Endothelial cell of umbilical vein (primary cell): ENCODE results near the gene ROMO1. TPM values are rescaled to one million over a fixed set of nuclear protein-coding genes. Genes with fewer than 3 reads are reported as not detected.

Source experiments
- BruUV-seq: library from RNA; stranded (reverse); fragments of 400-500 nt; replicated peaks from 2 replicates; lab custom pipeline; 2021; lab: Mats Ljungman, UMichigan
- CTCF ChIA-PET: fragments of 300-600, 350-600 bp; sonication (Branson Sonifier 250); formaldehyde crosslinking; loops from one replicate; lab custom pipeline; 2021; ENCODE audit warnings: antibody characterized with exemption, inconsistent platforms; lab: Charles Lee
- POLR2A ChIA-PET: fragments of 300-600, 350-600 bp; sonication (Branson Sonifier 250); formaldehyde crosslinking; loops from one replicate; lab custom pipeline; 2021; ENCODE audit warnings: antibody characterized with exemption, inconsistent platforms; lab: Charles Lee
- DNase-seq: peaks from one replicate; pipeline ENCODE4 v3.0.0-alpha.2; 2011; ENCODE audit warnings: low read depth, low spot score
- FAIRE-seq: peaks from 2 replicates; lab custom pipeline; 2011; peaks lifted over from hg19 to GRCh38; lab: Jason Lieb, UNC
- H2AFZ ChIP-seq: 2 replicates; pipeline ENCODE4 v1.6.0; 2012; ENCODE audit warnings: low read depth, low read length, control low read depth, inconsistent platforms
- H3K27ac ChIP-seq: 2 replicates; pipeline ENCODE4 v1.5.1; 2011; ENCODE audit warnings: low read depth, mild to moderate bottlenecking, control low read depth, low read length, moderate library complexity; ENCODE audit not compliant: insufficient read depth
- H3K27me3 ChIP-seq, 2 experiments: 2 replicates each; pipeline versions ENCODE4 v1.6.0 to v1.6.1; 2011; ENCODE audit warnings: low read length in 2 of 2, mixed read lengths in 1 of 2; ENCODE audit not compliant: control insufficient read depth in 2 of 2, insufficient read depth in 2 of 2
- H3K36me3 ChIP-seq, 2 experiments: 2 replicates in 1 of 2; 3 replicates in 1 of 2; pipeline ENCODE4 v1.5.1; 2011; ENCODE audit warnings: low read length in 2 of 2, mild to moderate bottlenecking in 1 of 2, moderate library complexity in 1 of 2; ENCODE audit not compliant: control insufficient read depth in 2 of 2, insufficient read depth in 2 of 2; ENCODE audit errors: extremely low read depth in 1 of 2
- H3K4me1 ChIP-seq: 3 replicates; pipeline ENCODE4 v1.5.1; 2011; ENCODE audit warnings: mild to moderate bottlenecking, low read length; ENCODE audit not compliant: control insufficient read depth, insufficient read depth; ENCODE audit errors: extremely low read depth
- H3K4me2 ChIP-seq: 2 replicates; pipeline ENCODE4 v1.6.1; 2011; ENCODE audit warnings: low read length, control low read depth, mixed read lengths; ENCODE audit not compliant: insufficient read depth
- H3K4me3 ChIP-seq, 3 experiments: fragments of 200-600 bp in 1 of 3; sonication (generic), shearing (Covaris generic) in 1 of 3; replicated peaks in 1 of 3; 2 replicates each; pipeline ENCODE4 v1.5.1; 2011 to 2016; ENCODE audit warnings: control low read depth in 3 of 3, low read length in 3 of 3, mild to moderate bottlenecking in 2 of 3, inconsistent platforms in 1 of 3, low read depth in 1 of 3, moderate library complexity in 1 of 3; ENCODE audit not compliant: insufficient read depth in 1 of 3
- H3K79me2 ChIP-seq: 2 replicates; pipeline ENCODE4 v1.6.0; 2012; ENCODE audit warnings: low read length, inconsistent platforms; ENCODE audit not compliant: control insufficient read depth, insufficient read depth
- H3K9ac ChIP-seq: replicated peaks from 2 replicates; pipeline ENCODE3; 2011; ENCODE audit warnings: low read length, control low read depth; ENCODE audit not compliant: insufficient read depth; ENCODE audit errors: extremely low read depth
- H3K9me1 ChIP-seq: replicated peaks from 3 replicates; pipeline ENCODE4 v1.6.0; 2011; ENCODE audit warnings: mild to moderate bottlenecking, low read length; ENCODE audit not compliant: control insufficient read depth, insufficient read depth; ENCODE audit errors: extremely low read depth
- H3K9me3 ChIP-seq: replicated peaks from 2 replicates; pipeline ENCODE4 v1.5.1; 2012; ENCODE audit warnings: low read length, inconsistent platforms; ENCODE audit not compliant: control insufficient read depth, insufficient read depth
- H4K20me1 ChIP-seq: replicated peaks from 2 replicates; pipeline ENCODE3; 2011; ENCODE audit warnings: mild to moderate bottlenecking, low read length; ENCODE audit not compliant: control insufficient read depth, insufficient read depth; ENCODE audit errors: extremely low read depth
- CTCF ChIP-seq, 2 donors: IDR thresholded peaks; 1 replicate in 1 of 2; 2 replicates in 1 of 2; pipeline ENCODE4 v1.5.1; 2011; ENCODE audit warnings: low read length in 2 of 2, mild to moderate bottlenecking in 2 of 2, moderate library complexity in 2 of 2, control low read depth in 1 of 2, inconsistent platforms in 1 of 2, low read depth in 1 of 2; ENCODE audit not compliant: insufficient read depth in 1 of 2; ENCODE audit errors: extremely low read depth in 1 of 2
- EZH2 ChIP-seq: IDR thresholded peaks from 2 replicates; pipeline ENCODE4 v1.6.1; 2012; ENCODE audit warnings: borderline replicate concordance, low read depth, mild to moderate bottlenecking, moderate library complexity, low read length, inconsistent platforms; ENCODE audit not compliant: severe bottlenecking
- FOS ChIP-seq: IDR thresholded peaks from 2 replicates; pipeline ENCODE4 v1.6.1; 2011; ENCODE audit warnings: mild to moderate bottlenecking, low read length, moderate library complexity, borderline replicate concordance; ENCODE audit not compliant: insufficient read depth
- GATA2 ChIP-seq: IDR thresholded peaks from 2 replicates; pipeline ENCODE4 v1.7.0; 2011; ENCODE audit warnings: low read depth, mild to moderate bottlenecking, moderate library complexity, mixed read lengths, low read length; ENCODE audit not compliant: insufficient read length, insufficient read depth
- JUN ChIP-seq: IDR thresholded peaks from 2 replicates; pipeline ENCODE4 v1.6.1; 2011; ENCODE audit warnings: borderline replicate concordance, low read depth; ENCODE audit not compliant: insufficient read length, insufficient read depth
- MAX ChIP-seq: IDR thresholded peaks from 2 replicates; pipeline ENCODE4 v1.6.1; 2011; ENCODE audit not compliant: insufficient read depth, insufficient read length
- MYC ChIP-seq: IDR thresholded peaks from one replicate; pipeline ENCODE4 v1.6.1; 2011; ENCODE audit warnings: mild to moderate bottlenecking, low read depth, low read length
- POLR2A ChIP-seq: IDR thresholded peaks from 2 replicates; pipeline ENCODE4 v1.6.1; 2012; ENCODE audit warnings: low read depth, mild to moderate bottlenecking, control low read depth, low read length
- POLR2AphosphoS5 ChIP-seq: IDR thresholded peaks from 2 replicates; pipeline ENCODE4 v1.6.1; 2012; ENCODE audit warnings: low read depth, mild to moderate bottlenecking, control low read depth, low read length, moderate library complexity; ENCODE audit not compliant: insufficient read depth
- dilution Hi-C: fragments of 300-500 bp; cut with MboI; formaldehyde crosslinking; loops from one replicate; pipeline ENCODE4 v1.15.0; 2019; ENCODE audit warnings: low sequenced_read_pairs; ENCODE audit not compliant: extremely low pct_ligation_motif_present
- intact Hi-C: fragments of 100-400 bp; cut with micrococcal nuclease; formaldehyde crosslinking; loops from one replicate; pipeline ENCODE4 v1.10.0; 2022
- polyA plus RNA-seq, 4 experiments: library from polyadenylated mRNA; depleted of rRNA in 3 of 4; stranded (reverse) in 3 of 4; unstranded in 1 of 4; fragments of >200 nt; gene quantifications; 2 replicates each; pipeline versions ENCODE4 v1.2.1 to v1.2.3, GENCODE V29; 2011 to 2012; ENCODE audit warnings: missing spikeins in 1 of 4
- total RNA-seq: library from RNA; stranded (reverse); gene quantifications from 2 replicates; pipeline ENCODE4 v1.2.3, GENCODE V29; 2021

The ROMO1 gene
- total and polyA plus RNA-seq, 2 donors (not counting 3 experiments of a cell fraction or from before 2014, with no cell fraction given): 174 to 1,099 TPM

GRCh38 chr20:35700625-35701148 lies 1.5 kb downstream of the ROMO1 start:
- ChIA-PET POLR2A (no interaction called here), CTCF (interaction anchor here (1.2 kb wide), 2 partner anchors 99 to 254 kb away, joined by 3 read pairs; partner anchors contain the start of gene SCAND1)
- intact Hi-C loops: no loop called here
- no peak overlapping the region for H3K27ac ChIP-seq
- H3K36me3 ChIP-seq: peaks cover 16 to 18% of the 10 kb centered on the region in 2 experiments
- H3K4me3 ChIP-seq: peak overlapping the region in 1 of 3 experiments; percentile 87
- no TSS peak for BruUV-seq
- H3K4me2 ChIP-seq: peak overlapping the region; percentile 84
- H2AFZ ChIP-seq: no peak overlapping the region
- no peaks in the 10 kb centered on the region for H3K9me1 ChIP-seq
- no peak for FAIRE-seq
- H4K20me1 ChIP-seq: peaks cover 5% of the 10 kb centered on the region
- H3K9ac ChIP-seq: no peak overlapping the region
- no peak for DNase-seq
- H3K79me2 ChIP-seq: peaks cover 13% of the 10 kb centered on the region
- dilution Hi-C loops: no loop called here
- H3K9me3 ChIP-seq: no peaks in the 10 kb centered on the region
- no peaks in the 10 kb centered on the region for H3K27me3 ChIP-seq
- H3K4me1 ChIP-seq: peaks cover 17% of the 10 kb centered on the region
- TF ChIP-seq POLR2AphosphoS5 (no peak), MYC (no peak), CTCF (IDR thresholded peaks at IDR 0.05; ENCODE audit: extremely low read depth in 1 of 2, insufficient read depth in 1 of 2, low read depth in 1 of 2, low read length in 2 of 2) (no peak), FOS (no peak), JUN (no peak), EZH2 (no peak), GATA2 (no peak), POLR2A (no peak), MAX (no peak)
